Thymus (tissue), 11 donors: Measurements from ENCODE around the gene NRXN2. TPM values are rescaled to one million over a fixed set of nuclear protein-coding genes. Genes with fewer than 3 reads are reported as not detected.

Experiments used
- DNase-seq, 9 donors: peaks; one replicate each; pipeline ENCODE4 v3.0.0-alpha.2; 2013; ENCODE audit warnings: low spot score in 9 of 9, low read depth in 6 of 9, missing footprints in 1 of 9
- H3K27ac ChIP-seq, 2 donors: one replicate each; pipeline ENCODE4 v1.5.1; 2013; ENCODE audit warnings: control low read depth in 1 of 2, low read depth in 1 of 2, low read length in 1 of 2, mild to moderate bottlenecking in 1 of 2, moderate library complexity in 1 of 2
- H3K27me3 ChIP-seq, 2 donors: one replicate each; pipeline ENCODE4 v1.5.1; 2013; ENCODE audit warnings: low read length in 1 of 2; ENCODE audit not compliant: control insufficient read depth in 2 of 2, insufficient read depth in 1 of 2
- H3K36me3 ChIP-seq, 2 donors: one replicate each; pipeline ENCODE4 v1.5.1; 2013; ENCODE audit warnings: low read length in 1 of 2, mild to moderate bottlenecking in 1 of 2, moderate library complexity in 1 of 2; ENCODE audit not compliant: control insufficient read depth in 2 of 2, insufficient read depth in 2 of 2
- H3K4me1 ChIP-seq, 2 donors: one replicate each; pipeline ENCODE4 v1.5.1; 2013; ENCODE audit warnings: low read length in 2 of 2; ENCODE audit not compliant: control insufficient read depth in 2 of 2, insufficient read depth in 2 of 2
- H3K4me3 ChIP-seq, 2 donors: one replicate each; pipeline ENCODE4 v1.5.1; 2013; ENCODE audit warnings: low read length in 2 of 2, control low read depth in 1 of 2, mild to moderate bottlenecking in 1 of 2
- H3K9me3 ChIP-seq, 2 donors: one replicate each; pipeline ENCODE4 v1.5.1; 2013; ENCODE audit warnings: low read length in 1 of 2, mild to moderate bottlenecking in 1 of 2; ENCODE audit not compliant: control insufficient read depth in 2 of 2, insufficient read depth in 1 of 2
- WGBS: extraction: QIAGEN DNeasy Blood & Tissue Kit; methylation state at CpG from one replicate; pipeline ENCODE4 v1.1.7; 2013; 5-methylcytosine and 5-hydroxymethylcytosine counted together
- polyA plus RNA-seq: library from polyadenylated mRNA; stranded (reverse); fragments of 200-250 nt; gene quantifications from one replicate; pipeline ENCODE4 v1.2.3, GENCODE V29; 2013
- total RNA-seq: library from RNA; stranded (reverse); fragments of 120-200 nt; gene quantifications from one replicate; pipeline ENCODE4 v1.2.4, GENCODE V29; 2013
- donor health status: healthy.

The NRXN2 gene
- total and polyA plus RNA-seq, 2 donors: 0.85 to 1.6 TPM

DNA sequence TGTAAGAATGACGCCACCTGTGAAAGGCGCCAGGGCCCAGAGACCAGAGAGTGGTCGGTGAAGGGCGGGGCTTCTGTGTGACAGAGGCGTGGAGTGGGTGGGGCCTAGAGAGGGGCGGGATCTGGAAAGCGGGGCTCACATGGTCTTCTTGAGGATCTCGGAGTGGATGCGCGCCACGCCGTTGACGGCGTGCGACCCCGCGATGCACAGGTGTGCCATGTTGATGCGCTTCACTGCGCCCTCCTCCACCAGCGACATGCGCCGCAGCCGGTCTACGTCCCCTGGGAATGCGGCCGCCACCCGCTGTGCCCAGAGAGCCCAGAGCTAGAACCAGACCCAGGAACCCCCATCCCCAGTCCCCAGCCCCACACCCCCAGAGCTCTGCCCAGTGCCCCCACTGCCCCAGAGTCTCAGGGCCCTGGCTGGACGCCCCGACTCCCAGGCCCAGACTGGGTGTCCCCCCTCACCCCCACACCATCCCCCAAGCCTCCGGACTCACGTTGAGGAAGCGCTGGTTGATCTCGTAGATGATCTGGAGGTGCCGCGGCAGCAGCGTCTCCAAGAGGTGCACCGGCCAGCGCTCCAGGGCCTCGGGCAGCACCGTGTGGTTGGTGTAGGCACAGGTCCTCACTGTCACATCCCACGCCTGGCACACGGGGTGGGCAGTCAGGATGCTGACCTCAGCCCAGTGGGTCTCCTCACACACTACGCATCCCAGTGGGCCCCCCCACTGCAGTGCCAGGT lies 30.6 kb upstream of the NRXN2 start:
- no peak for DNase-seq
- H3K36me3 ChIP-seq: peaks cover 2 to 16% of the 10 kb centered on the region in 2 donors
- WGBS: 96% methylated on average over 43 of the region's 43 CpGs
- H3K27me3 ChIP-seq: no peaks in the 10 kb centered on the region
- H3K4me3 ChIP-seq: no peak overlapping the region
- no peaks in the 10 kb centered on the region for H3K9me3 ChIP-seq
- H3K27ac ChIP-seq: no peak overlapping the region
- no peaks in the 10 kb centered on the region for H3K4me1 ChIP-seq

- DNase-seq: no peak
- no peak overlapping the region for H3K4me3 ChIP-seq
- H3K4me1 ChIP-seq: peaks cover 0 to 3% of the 10 kb centered on the region in 2 donors
- H3K27ac ChIP-seq: no peak overlapping the region
- H3K27me3 ChIP-seq: no peaks in the 10 kb centered on the region
- WGBS: 98% methylated on average over 7 of the region's 7 CpGs
- no peaks in the 10 kb centered on the region for H3K9me3 ChIP-seq
- peaks cover 2 to 16% of the 10 kb centered on the region in 2 donors for H3K36me3 ChIP-seq
Observed at GRCh38 chr11:64753019-64753379, 30.0 kb upstream of the NRXN2 start.

- 96% methylated on average over 14 of the region's 14 CpGs for WGBS
- no peaks in the 10 kb centered on the region for H3K27me3 ChIP-seq
- no peak for DNase-seq
- H3K4me3 ChIP-seq: no peak overlapping the region
- no peak overlapping the region for H3K27ac ChIP-seq
- H3K36me3 ChIP-seq: peaks cover 2 to 16% of the 10 kb centered on the region in 2 donors
- peaks cover 0 to 4% of the 10 kb centered on the region in 2 donors for H3K4me1 ChIP-seq
- no peaks in the 10 kb centered on the region for H3K9me3 ChIP-seq
Observed at GRCh38 chr11:64752175-64752970, 29.4 kb upstream of the NRXN2 start.

DNA sequence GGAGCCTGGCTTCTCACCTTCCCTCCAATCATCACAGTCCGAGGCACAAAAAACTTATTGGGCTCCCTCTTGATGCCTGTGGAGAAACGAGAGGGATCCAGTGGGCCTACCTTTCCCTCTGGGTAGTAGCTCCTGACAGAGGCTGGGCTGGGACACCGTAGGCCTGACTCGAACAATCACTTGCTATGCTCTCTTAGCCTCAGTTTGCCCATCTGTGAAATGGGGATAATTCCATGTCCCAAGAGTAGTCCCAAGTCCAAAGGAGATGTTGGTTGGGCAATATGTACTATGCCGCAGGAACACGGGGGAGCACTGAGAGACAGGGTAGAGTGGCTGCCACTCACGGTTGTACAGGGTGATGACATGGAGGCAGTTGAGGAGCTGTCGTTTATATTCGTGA lies 28.6 kb upstream of the NRXN2 start:
- no peak for DNase-seq
- H3K36me3 ChIP-seq: peaks cover 2 to 16% of the 10 kb centered on the region in 2 donors
- H3K4me3 ChIP-seq: no peak overlapping the region
- peaks cover 0 to 11% of the 10 kb centered on the region in 2 donors for H3K4me1 ChIP-seq
- H3K9me3 ChIP-seq: peaks cover 0 to 4% of the 10 kb centered on the region in 2 donors
- WGBS: 99% methylated on average over 9 of the region's 9 CpGs
- H3K27me3 ChIP-seq: no peaks in the 10 kb centered on the region
- no peak overlapping the region for H3K27ac ChIP-seq

DNA sequence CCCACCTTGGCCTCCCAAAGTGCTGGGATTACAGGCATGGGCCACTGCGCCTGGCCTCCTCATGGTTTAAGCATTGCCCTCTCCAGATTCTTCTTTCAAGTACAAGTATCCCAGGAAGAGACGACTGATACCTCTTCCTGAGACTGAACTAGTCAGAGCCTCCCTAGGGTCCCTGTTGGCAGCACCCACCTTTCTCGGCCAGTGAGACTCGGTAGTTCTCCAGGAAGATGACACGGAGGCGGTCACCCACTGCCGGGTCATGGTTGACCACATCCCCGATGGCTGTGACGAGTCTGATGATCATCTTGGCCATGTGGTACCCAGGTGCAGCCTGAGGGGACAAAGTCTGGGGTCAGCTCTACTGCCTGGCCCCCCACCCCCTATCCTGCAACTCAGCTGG lies 28.1 kb upstream of the NRXN2 start:
- DNase-seq: no peak
- H3K4me1 ChIP-seq: peaks cover 4 to 16% of the 10 kb centered on the region in 2 donors
- H3K4me3 ChIP-seq: no peak overlapping the region
- H3K36me3 ChIP-seq: peaks cover 2 to 16% of the 10 kb centered on the region in 2 donors
- H3K9me3 ChIP-seq: peaks cover 0 to 7% of the 10 kb centered on the region in 2 donors
- H3K27ac ChIP-seq: no peak overlapping the region
- WGBS: 97% methylated on average over 9 of the region's 9 CpGs
- H3K27me3 ChIP-seq: no peaks in the 10 kb centered on the region

- 95% methylated on average over 13 of the region's 13 CpGs for WGBS
- Histone ChIP-seq H3K36me3 (peaks cover 2 to 16% of the 10 kb centered on the region in 2 donors), H3K27ac (no peak overlapping the region), H3K4me3 (no peak overlapping the region), H3K27me3 (no peaks in the 10 kb centered on the region), H3K9me3 (peaks cover 0 to 7% of the 10 kb centered on the region in 2 donors), H3K4me1 (peaks cover 5 to 22% of the 10 kb centered on the region in 2 donors)
- DNase-seq: no peak
Observed at GRCh38 chr11:64750361-64751054, 27.5 kb upstream of the NRXN2 start.

DNA sequence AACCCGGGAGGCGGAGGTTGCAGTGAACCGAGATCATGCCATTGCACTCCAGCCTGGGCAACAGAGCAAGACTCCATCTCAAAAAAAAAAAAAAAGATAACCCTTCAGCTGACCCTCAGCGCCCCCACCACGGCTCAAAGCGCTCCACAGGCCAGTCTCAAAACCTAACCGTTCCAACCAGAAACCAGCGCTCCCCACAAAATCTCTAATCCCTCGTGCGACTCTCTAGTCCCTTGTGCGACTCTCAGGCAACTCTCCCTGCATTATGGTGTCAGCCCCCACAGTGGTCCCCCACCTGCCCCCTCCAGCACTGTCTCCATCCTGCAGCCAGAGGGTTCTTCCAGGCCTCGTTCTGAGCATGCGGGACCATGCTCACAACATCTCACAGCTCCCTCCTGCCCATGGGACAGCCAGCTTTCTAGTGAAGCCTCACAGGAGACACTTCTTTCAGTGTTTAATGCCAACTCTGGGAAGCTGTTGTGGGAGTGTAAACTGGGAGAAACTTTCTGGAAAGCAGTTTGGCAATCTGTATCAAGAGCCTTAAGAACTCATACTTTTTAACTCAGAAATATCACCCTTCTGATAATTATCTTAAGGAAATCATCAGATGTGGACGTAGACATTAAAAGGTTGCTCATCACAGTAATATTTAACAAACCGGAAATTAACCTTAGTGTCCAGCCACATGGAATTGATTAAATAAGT lies 25.1 kb upstream of the NRXN2 start:
- WGBS: 96% methylated on average over 15 of the region's 15 CpGs
- no peak overlapping the region for H3K27ac ChIP-seq
- DNase-seq: no peak

GRCh38 chr11:64746486-64746885 lies 23.5 kb upstream of the NRXN2 start:
- DNase-seq: no peak
- Histone ChIP-seq H3K4me1 (peaks cover 18 to 56% of the 10 kb centered on the region in 2 donors), H3K27ac (peak overlapping the region; percentile 71 to 96), H3K36me3 (peaks cover 0 to 2% of the 10 kb centered on the region in 2 donors), H3K27me3 (peaks cover 0 to 31% of the 10 kb centered on the region in 2 donors), H3K9me3 (peaks cover 0 to 7% of the 10 kb centered on the region in 2 donors), H3K4me3 (no peak overlapping the region)
- 82% methylated on average over 10 of the region's 10 CpGs for WGBS

More for the DNA sequence above, 25.1 kb upstream of the NRXN2 start:
- no peak overlapping the region for H3K4me3 ChIP-seq
- H3K27me3 ChIP-seq: peaks cover 0 to 15% of the 10 kb centered on the region in 2 donors
- H3K36me3 ChIP-seq: peaks cover 2 to 6% of the 10 kb centered on the region in 2 donors
- H3K9me3 ChIP-seq: peaks cover 0 to 7% of the 10 kb centered on the region in 2 donors
- peaks cover 11 to 40% of the 10 kb centered on the region in 2 donors for H3K4me1 ChIP-seq
